ENCODE measurements around the gene RNF34.

Gene RNF34

DNA sequence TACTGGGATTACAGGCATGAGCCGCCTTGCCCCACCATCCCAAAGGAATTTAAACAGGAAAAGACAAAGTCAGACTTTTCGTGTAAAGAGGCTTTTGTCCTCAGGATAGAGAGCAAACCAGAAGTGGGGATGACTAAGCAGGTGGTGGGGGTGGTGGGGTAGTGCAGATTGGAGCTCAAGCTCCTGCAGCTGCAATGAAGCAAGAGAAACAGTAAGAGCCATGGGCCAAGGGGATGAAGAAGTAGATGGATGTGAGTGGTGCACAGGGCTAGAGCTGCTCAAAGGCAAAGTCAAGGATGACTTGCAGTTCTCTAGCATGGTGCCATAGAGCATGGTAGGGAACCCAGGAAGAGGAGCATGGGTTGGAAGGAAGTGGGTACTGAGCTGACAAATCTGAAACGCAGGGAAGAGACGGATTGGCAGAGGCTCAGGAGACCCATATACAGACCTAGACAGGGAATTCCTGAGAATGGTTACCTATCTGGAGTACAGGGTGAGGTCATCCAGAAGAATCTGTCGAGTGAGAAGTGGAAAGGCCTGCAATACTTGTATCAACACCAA is 11.4 kb upstream of the RNF34 start:
- no peak overlapping the region for H2BK120ac ChIP-seq (ENCODE audit: low read depth, low read length)
- H4K91ac ChIP-seq (ENCODE audit: low read depth, low read length, poor library complexity): no peak overlapping the region
- H4K8ac ChIP-seq (ENCODE audit: low read depth, low read length): no peak overlapping the region
- H3K4me2 ChIP-seq (ENCODE audit: insufficient read depth, low read length, poor library complexity, severe bottlenecking): no peak overlapping the region
- no peak overlapping the region for H2BK5ac ChIP-seq (ENCODE audit: low read length)
- no peaks in the 10 kb centered on the region for H3K79me1 ChIP-seq (ENCODE audit: low read depth, low read length)
- no peak for DNase-seq (ENCODE audit: low spot score)
- H3K27ac ChIP-seq (replicated peaks; ENCODE audit: low read length): no peak overlapping the region
- no peak overlapping the region for H3K4ac ChIP-seq (ENCODE audit: low read length)
- H3K23ac ChIP-seq (ENCODE audit: low read depth, low read length, poor library complexity): no peak overlapping the region
- H2BK12ac ChIP-seq (ENCODE audit: low read length): no peak overlapping the region
- no peak overlapping the region for H3K9ac ChIP-seq (ENCODE audit: low read depth, low read length, poor library complexity)
- no peak overlapping the region for H2AFZ ChIP-seq (ENCODE audit: low read length)
- H3K27me3 ChIP-seq (ENCODE audit: control insufficient read depth in 3 of 3, insufficient read depth in 3 of 3, low read depth in 1 of 3, low read length in 3 of 3): no peaks in the 10 kb centered on the region
- H3K36me3 ChIP-seq (replicated peaks in 1 of 2; ENCODE audit: control insufficient read depth in 2 of 2, insufficient read depth in 2 of 2, low read length in 2 of 2): no peaks in the 10 kb centered on the region
- H3K9me3 ChIP-seq (replicated peaks in 1 of 2; ENCODE audit: control insufficient read depth in 2 of 2, insufficient read depth in 1 of 2, low read depth in 1 of 2, low read length in 2 of 2): no peaks in the 10 kb centered on the region
- H2BK15ac ChIP-seq (ENCODE audit: low read length): no peak overlapping the region
- no peak overlapping the region for H3K18ac ChIP-seq (ENCODE audit: low read length)
- WGBS, 2 donors (ENCODE audit: extremely low coverage in 2 of 2, insufficient read length in 2 of 2, insufficient replicate concordance in 1 of 2): no CpG with 5 or more reads among the region's 5 CpGs
- H3K14ac ChIP-seq (ENCODE audit: low read length): no peak overlapping the region
- H3K4me1 ChIP-seq (ENCODE audit: control insufficient read depth in 2 of 2, insufficient read depth in 1 of 2, low read depth in 1 of 2, low read length in 2 of 2): peaks cover 0 to 2% of the 10 kb centered on the region in 2 donors
- H2AK5ac ChIP-seq (ENCODE audit: low read depth, low read length): no peak overlapping the region
- H3K4me3 ChIP-seq (ENCODE audit: low read length in 2 of 2): no peak overlapping the region

DNA sequence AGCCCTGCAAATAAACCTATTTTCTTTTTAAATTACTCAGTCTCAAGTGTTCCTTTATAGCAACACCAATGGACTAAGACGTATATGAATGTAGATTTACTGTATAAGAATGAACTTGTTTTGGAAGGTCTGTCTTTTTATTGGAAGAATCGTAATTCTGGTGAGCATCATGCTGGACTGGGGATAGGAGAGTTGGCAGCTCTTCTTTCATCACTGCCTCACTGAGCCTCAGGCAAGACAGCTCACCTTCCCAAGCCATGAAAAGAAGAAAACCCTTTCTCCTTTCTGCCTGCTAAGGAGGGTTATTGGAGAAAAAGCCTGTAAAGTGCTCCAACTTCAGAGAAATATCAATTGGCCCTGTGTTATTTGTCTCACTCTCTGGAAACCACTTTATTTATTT is 9.1 kb upstream of the RNF34 start:
- H4K8ac ChIP-seq (ENCODE audit: low read depth, low read length): no peak overlapping the region
- H2BK120ac ChIP-seq (ENCODE audit: low read depth, low read length): no peak overlapping the region
- no peak overlapping the region for H3K4me2 ChIP-seq (ENCODE audit: insufficient read depth, low read length, poor library complexity, severe bottlenecking)
- no peak overlapping the region for H3K18ac ChIP-seq (ENCODE audit: low read length)
- H3K27me3 ChIP-seq (ENCODE audit: control insufficient read depth in 3 of 3, insufficient read depth in 3 of 3, low read depth in 1 of 3, low read length in 3 of 3): no peaks in the 10 kb centered on the region
- no peak overlapping the region for H3K4me3 ChIP-seq (ENCODE audit: low read length in 2 of 2)
- no peak overlapping the region for H2BK5ac ChIP-seq (ENCODE audit: low read length)
- H3K79me1 ChIP-seq (ENCODE audit: low read depth, low read length): no peaks in the 10 kb centered on the region
- peaks cover 0 to 2% of the 10 kb centered on the region in 2 donors for H3K4me1 ChIP-seq (ENCODE audit: control insufficient read depth in 2 of 2, insufficient read depth in 1 of 2, low read depth in 1 of 2, low read length in 2 of 2)
- no peak overlapping the region for H3K4ac ChIP-seq (ENCODE audit: low read length)
- no peaks in the 10 kb centered on the region for H3K36me3 ChIP-seq (replicated peaks in 1 of 2; ENCODE audit: control insufficient read depth in 2 of 2, insufficient read depth in 2 of 2, low read length in 2 of 2)
- no CpG with 5 or more reads among the region's 2 CpGs for WGBS, 2 donors (ENCODE audit: extremely low coverage in 2 of 2, insufficient read length in 2 of 2, insufficient replicate concordance in 1 of 2)
- H3K27ac ChIP-seq (replicated peaks; ENCODE audit: low read length): no peak overlapping the region
- no peak overlapping the region for H2AK5ac ChIP-seq (ENCODE audit: low read depth, low read length)
- no peak overlapping the region for H4K91ac ChIP-seq (ENCODE audit: low read depth, low read length, poor library complexity)
- H3K9ac ChIP-seq (ENCODE audit: low read depth, low read length, poor library complexity): no peak overlapping the region
- H2AFZ ChIP-seq (ENCODE audit: low read length): no peak overlapping the region
- H3K14ac ChIP-seq (ENCODE audit: low read length): no peak overlapping the region
- H2BK15ac ChIP-seq (ENCODE audit: low read length): no peak overlapping the region
- no peaks in the 10 kb centered on the region for H3K9me3 ChIP-seq (replicated peaks in 1 of 2; ENCODE audit: control insufficient read depth in 2 of 2, insufficient read depth in 1 of 2, low read depth in 1 of 2, low read length in 2 of 2)
- no peak overlapping the region for H3K23ac ChIP-seq (ENCODE audit: low read depth, low read length, poor library complexity)
- no peak overlapping the region for H2BK12ac ChIP-seq (ENCODE audit: low read length)
- no peak for DNase-seq (ENCODE audit: low spot score)

DNA sequence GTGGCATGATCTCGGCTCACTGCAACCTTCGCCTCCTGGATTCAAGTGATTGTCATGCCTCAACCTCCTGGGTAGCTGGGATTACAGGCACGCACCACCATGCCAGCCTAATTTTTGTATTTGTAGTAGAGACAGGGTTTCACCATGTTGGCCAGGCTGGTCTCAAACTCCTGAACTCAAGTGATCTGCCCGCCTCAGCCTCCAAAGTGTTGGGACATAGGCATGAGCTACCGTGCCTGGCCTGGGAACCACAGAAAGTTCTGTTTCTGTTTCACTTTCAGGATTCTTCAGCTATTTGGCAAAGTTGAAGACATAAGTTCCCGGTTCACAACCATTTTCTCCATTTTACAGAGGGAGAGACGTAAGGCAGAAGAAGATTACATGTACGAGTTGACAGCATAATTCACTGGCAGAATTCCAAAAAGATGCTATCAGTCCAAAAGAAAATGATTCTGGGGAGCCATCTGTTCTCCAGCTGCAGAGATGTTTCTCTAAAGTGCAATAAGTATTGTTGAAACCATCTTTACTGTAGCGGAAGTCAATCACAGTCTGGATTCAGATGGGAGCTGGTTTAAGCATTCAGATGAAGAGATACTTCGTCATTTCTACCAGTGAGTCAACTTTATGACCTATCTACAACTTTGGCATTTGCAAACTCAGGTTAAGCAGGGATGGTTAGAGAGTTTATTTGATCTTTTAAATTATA is 8.1 kb upstream of the RNF34 start:
- Histone ChIP-seq H3K36me3 (replicated peaks in 1 of 2; ENCODE audit: control insufficient read depth in 2 of 2, insufficient read depth in 2 of 2, low read length in 2 of 2) (no peaks in the 10 kb centered on the region), H2BK5ac (ENCODE audit: low read length) (no peak overlapping the region), H4K8ac (ENCODE audit: low read depth, low read length) (no peak overlapping the region), H3K18ac (ENCODE audit: low read length) (no peak overlapping the region), H3K79me1 (ENCODE audit: low read depth, low read length) (no peaks in the 10 kb centered on the region), H3K9ac (ENCODE audit: low read depth, low read length, poor library complexity) (no peak overlapping the region), H3K27ac (replicated peaks; ENCODE audit: low read length) (no peak overlapping the region), H2AFZ (ENCODE audit: low read length) (no peak overlapping the region), H3K9me3 (replicated peaks in 1 of 2; ENCODE audit: control insufficient read depth in 2 of 2, insufficient read depth in 1 of 2, low read depth in 1 of 2, low read length in 2 of 2) (no peaks in the 10 kb centered on the region), H3K23ac (ENCODE audit: low read depth, low read length, poor library complexity) (no peak overlapping the region), H2BK12ac (ENCODE audit: low read length) (no peak overlapping the region), H3K4me1 (ENCODE audit: control insufficient read depth in 2 of 2, insufficient read depth in 1 of 2, low read depth in 1 of 2, low read length in 2 of 2) (peaks cover 0 to 2% of the 10 kb centered on the region in 2 donors), H3K27me3 (ENCODE audit: control insufficient read depth in 3 of 3, insufficient read depth in 3 of 3, low read depth in 1 of 3, low read length in 3 of 3) (no peaks in the 10 kb centered on the region), H3K4me2 (ENCODE audit: insufficient read depth, low read length, poor library complexity, severe bottlenecking) (no peak overlapping the region), H4K91ac (ENCODE audit: low read depth, low read length, poor library complexity) (no peak overlapping the region), H3K4me3 (ENCODE audit: low read length in 2 of 2) (no peak overlapping the region), H3K4ac (ENCODE audit: low read length) (no peak overlapping the region), H3K14ac (ENCODE audit: low read length) (no peak overlapping the region), H2AK5ac (ENCODE audit: low read depth, low read length) (no peak overlapping the region), H2BK120ac (ENCODE audit: low read depth, low read length) (no peak overlapping the region), H2BK15ac (ENCODE audit: low read length) (no peak overlapping the region)
- WGBS, 2 donors (ENCODE audit: extremely low coverage in 2 of 2, insufficient read length in 2 of 2, insufficient replicate concordance in 1 of 2): no CpG with 5 or more reads among the region's 10 CpGs
- no peak for DNase-seq (ENCODE audit: low spot score)

DNA sequence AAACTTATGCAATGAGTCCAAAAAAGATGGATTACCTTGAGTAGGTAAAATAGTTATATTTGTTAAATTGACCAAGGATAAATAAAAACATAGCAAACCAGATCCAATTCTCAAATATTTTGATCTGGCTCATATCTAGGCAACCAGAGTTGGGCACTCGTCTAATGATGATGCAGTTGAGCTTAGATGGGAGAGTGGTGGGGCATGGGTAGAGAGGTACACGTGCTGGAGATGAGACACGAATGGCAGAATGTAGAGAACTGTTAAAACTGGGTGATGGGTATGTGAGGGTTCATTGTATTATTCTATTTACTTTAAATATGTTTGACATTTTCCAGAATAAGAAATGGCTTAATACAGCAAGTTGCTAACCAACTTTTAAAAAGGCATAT is 7.6 kb upstream of the RNF34 start:
- Histone ChIP-seq H3K9ac (ENCODE audit: low read depth, low read length, poor library complexity) (no peak overlapping the region), H2BK15ac (ENCODE audit: low read length) (no peak overlapping the region), H2BK5ac (ENCODE audit: low read length) (no peak overlapping the region), H2AK5ac (ENCODE audit: low read depth, low read length) (no peak overlapping the region), H2BK12ac (ENCODE audit: low read length) (no peak overlapping the region), H3K27me3 (ENCODE audit: control insufficient read depth in 3 of 3, insufficient read depth in 3 of 3, low read depth in 1 of 3, low read length in 3 of 3) (no peaks in the 10 kb centered on the region), H3K27ac (replicated peaks; ENCODE audit: low read length) (no peak overlapping the region), H4K8ac (ENCODE audit: low read depth, low read length) (no peak overlapping the region), H3K4me2 (ENCODE audit: insufficient read depth, low read length, poor library complexity, severe bottlenecking) (no peak overlapping the region), H3K14ac (ENCODE audit: low read length) (no peak overlapping the region), H3K4me3 (ENCODE audit: low read length in 2 of 2) (no peak overlapping the region), H4K91ac (ENCODE audit: low read depth, low read length, poor library complexity) (no peak overlapping the region), H3K18ac (ENCODE audit: low read length) (no peak overlapping the region), H3K79me1 (ENCODE audit: low read depth, low read length) (no peaks in the 10 kb centered on the region), H3K23ac (ENCODE audit: low read depth, low read length, poor library complexity) (no peak overlapping the region), H3K9me3 (replicated peaks in 1 of 2; ENCODE audit: control insufficient read depth in 2 of 2, insufficient read depth in 1 of 2, low read depth in 1 of 2, low read length in 2 of 2) (no peaks in the 10 kb centered on the region), H3K4ac (ENCODE audit: low read length) (no peak overlapping the region), H2AFZ (ENCODE audit: low read length) (no peak overlapping the region), H3K36me3 (replicated peaks in 1 of 2; ENCODE audit: control insufficient read depth in 2 of 2, insufficient read depth in 2 of 2, low read length in 2 of 2) (no peaks in the 10 kb centered on the region), H2BK120ac (ENCODE audit: low read depth, low read length) (no peak overlapping the region), H3K4me1 (ENCODE audit: control insufficient read depth in 2 of 2, insufficient read depth in 1 of 2, low read depth in 1 of 2, low read length in 2 of 2) (peaks cover 0 to 2% of the 10 kb centered on the region in 2 donors)
- no peak for DNase-seq (ENCODE audit: low spot score)
- WGBS, 2 donors (ENCODE audit: extremely low coverage in 2 of 2, insufficient read length in 2 of 2, insufficient replicate concordance in 1 of 2): no CpG with 5 or more reads among the region's 3 CpGs

All from neuronal stem cell (in vitro differentiated cells).